Endodermal cell (in vitro differentiated cells): ENCODE data around the gene PDZK1. TPM values are rescaled to one million over a fixed set of nuclear protein-coding genes. Genes with fewer than 3 reads are reported as not detected.

Source experiments
- DNase-seq: peaks from one replicate; pipeline ENCODE4 v3.0.0-alpha.2; 2017
- H3K27ac ChIP-seq: 2 replicates; pipeline ENCODE4 v1.5.1; 2013; ENCODE audit warnings: mild to moderate bottlenecking, low read depth, low read length, moderate library complexity
- H3K27me3 ChIP-seq: 2 replicates; pipeline ENCODE4 v1.6.1; 2013; ENCODE audit warnings: mild to moderate bottlenecking, low read length, moderate library complexity; ENCODE audit not compliant: insufficient read depth, control insufficient read depth, poor library complexity, severe bottlenecking
- H3K36me3 ChIP-seq: 2 replicates; pipeline ENCODE4 v1.7.0; 2013; ENCODE audit warnings: mild to moderate bottlenecking, low read length, moderate library complexity; ENCODE audit not compliant: control insufficient read depth, insufficient read depth
- H3K4me1 ChIP-seq: one replicate; pipeline ENCODE4 v1.7.0; 2013; ENCODE audit warnings: low read length; ENCODE audit not compliant: control insufficient read depth, insufficient read depth
- H3K4me3 ChIP-seq: 2 replicates; pipeline ENCODE4 v1.5.1; 2013; ENCODE audit warnings: mild to moderate bottlenecking, low read length, moderate library complexity
- H3K9ac ChIP-seq: 2 replicates; pipeline ENCODE4 v1.6.1; 2013; ENCODE audit warnings: mild to moderate bottlenecking, low read length, moderate library complexity; ENCODE audit not compliant: poor library complexity, severe bottlenecking; ENCODE audit errors: extremely low read depth
- H3K9me3 ChIP-seq: 2 replicates; pipeline ENCODE4 v1.6.1; 2013; ENCODE audit warnings: mild to moderate bottlenecking, low read length, moderate library complexity; ENCODE audit not compliant: control insufficient read depth
- H3K27ac Mint-ChIP-seq: 2 replicates; pipeline ENCODE4 v1.8.0; 2020; ENCODE audit warnings: mixed read lengths
- H3K27me3 Mint-ChIP-seq: 2 replicates; pipeline ENCODE4 v1.8.0; 2021; ENCODE audit warnings: mild to moderate bottlenecking, mixed read lengths; ENCODE audit not compliant: insufficient read depth
- H3K36me3 Mint-ChIP-seq: 2 replicates; pipeline ENCODE4 v1.8.0; 2020; ENCODE audit warnings: low read depth, mixed read lengths
- H3K4me1 Mint-ChIP-seq: 2 replicates; pipeline ENCODE4 v1.8.0; 2020; ENCODE audit warnings: mixed read lengths
- H3K4me3 Mint-ChIP-seq: 2 replicates; pipeline ENCODE4 v1.8.0; 2020; ENCODE audit warnings: mild to moderate bottlenecking, moderate library complexity, mixed read lengths
- H3K9me3 Mint-ChIP-seq: 2 replicates; pipeline ENCODE4 v1.8.0; 2020; ENCODE audit warnings: mild to moderate bottlenecking, mixed read lengths
- CTCF ChIP-seq: fragments of 200-600 bp; sonication (generic); conservative IDR thresholded peaks from 2 replicates; pipeline ENCODE4 v1.5.0; 2021; ENCODE audit warnings: antibody characterized with exemption, mild to moderate bottlenecking
- WGBS, 2 experiments: methylation state at CpG; one replicate each; pipeline versions ENCODE4 v1.1.5 to v1.1.7; 2013; ENCODE audit warnings: missing lambda C conversion rate in 2 of 2, mixed read lengths in 1 of 2; ENCODE audit not compliant: insufficient coverage in 1 of 2, insufficient read length in 1 of 2; 5-methylcytosine and 5-hydroxymethylcytosine counted together
- total RNA-seq, 2 donors: library from RNA; stranded (reverse); fragmentation: NEBNext Ultra II Directional in 1 of 2; extraction: Animal tissue kit (Norgen Biotek cat#: 25700) in 1 of 2; gene quantifications; 2 replicates in 1 of 2; 3 replicates in 1 of 2; pipeline ENCODE4 v1.2.1, GENCODE V29; 2021

PDZK1 gene
- total RNA-seq, 2 donors from 2014 or later: 47.2 to 51.8 TPM

DNA sequence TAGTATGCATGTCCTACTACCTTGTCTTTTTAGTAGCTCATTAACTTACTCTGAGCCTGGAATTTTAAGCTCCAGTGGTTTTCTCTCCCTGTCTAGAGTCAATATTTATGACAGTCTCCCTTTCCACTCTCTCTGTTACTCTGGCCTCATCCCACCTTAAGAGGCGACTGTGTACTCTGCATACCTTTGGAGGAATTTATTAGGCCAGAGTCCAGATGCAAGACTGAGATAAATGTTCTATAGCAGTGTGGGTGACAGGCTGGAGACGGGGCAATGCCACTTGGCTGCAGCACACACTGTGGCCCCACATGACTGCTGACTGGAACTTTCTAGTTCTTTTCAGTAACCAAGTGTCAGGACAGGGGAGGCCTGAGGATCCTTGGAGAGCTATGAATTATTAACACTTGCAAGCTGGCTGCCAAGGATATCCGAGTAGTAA is 4.1 kb upstream of the PDZK1 start:
- DNase-seq: no peak
- Histone ChIP-seq H3K9me3 (no peaks in the 10 kb centered on the region), H3K4me1 (peaks cover 19% of the 10 kb centered on the region), H3K4me3 (no peak overlapping the region), H3K27me3 (no peaks in the 10 kb centered on the region), H3K36me3 (no peaks in the 10 kb centered on the region), H3K9ac (no peak overlapping the region), H3K27ac (no peak overlapping the region)
- Mint-ChIP-seq H3K4me3 (no peak overlapping the region), H3K9me3 (no peaks in the 10 kb centered on the region), H3K36me3 (no peaks in the 10 kb centered on the region), H3K4me1 (peaks cover 40% of the 10 kb centered on the region), H3K27ac (peak overlapping the region; percentile 53), H3K27me3 (no peaks in the 10 kb centered on the region)
- WGBS, 2 experiments: 98 to 100% methylated on average over 2 to 3 of the region's 3 CpGs
- no peak for TF ChIP-seq CTCF

- H3K27me3 Mint-ChIP-seq: no peaks in the 10 kb centered on the region
- Histone ChIP-seq H3K4me3 (no peak overlapping the region), H3K36me3 (no peaks in the 10 kb centered on the region), H3K9me3 (no peaks in the 10 kb centered on the region), H3K27me3 (no peaks in the 10 kb centered on the region), H3K9ac (no peak overlapping the region), H3K4me1 (peaks cover 20% of the 10 kb centered on the region), H3K27ac (no peak overlapping the region)
- no peaks in the 10 kb centered on the region for H3K9me3 Mint-ChIP-seq
- DNase-seq: no peak
- H3K27ac Mint-ChIP-seq: no peak overlapping the region
- 60 to 87% methylated on average over 1 to 4 of the region's 4 CpGs for WGBS, 2 experiments
- peaks cover 45% of the 10 kb centered on the region for H3K4me1 Mint-ChIP-seq
- no peak for TF ChIP-seq CTCF
- H3K36me3 Mint-ChIP-seq: no peaks in the 10 kb centered on the region
- H3K4me3 Mint-ChIP-seq: no peak overlapping the region
Observed at GRCh38 chr1:145710291-145711027, 3.3 kb upstream of the PDZK1 start.

DNA sequence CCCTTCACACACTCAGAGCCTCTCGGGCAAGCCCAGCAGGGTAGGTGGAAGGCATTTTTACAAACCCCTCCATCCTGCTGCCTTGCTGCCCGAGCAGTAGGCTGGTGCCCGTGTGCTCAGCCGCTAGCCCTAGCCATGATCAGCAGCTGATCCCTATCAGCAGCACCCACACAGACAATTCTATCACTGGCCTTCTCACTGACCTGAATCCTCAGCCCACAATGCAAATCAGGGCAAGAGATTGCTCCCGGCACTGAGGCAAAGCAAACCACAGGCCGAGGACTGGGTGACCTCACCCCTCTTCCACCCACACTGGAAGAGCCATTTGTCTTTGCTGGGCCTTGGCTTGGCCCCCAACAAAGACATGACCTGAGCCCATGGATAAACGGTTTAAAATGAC is 895 bp upstream of the PDZK1 start:
- no peaks in the 10 kb centered on the region for H3K27me3 ChIP-seq
- H3K9ac ChIP-seq: peak overlapping the region; percentile 9
- peak overlapping the region; percentile 55 for H3K4me3 Mint-ChIP-seq
- no peak for TF ChIP-seq CTCF
- H3K27ac Mint-ChIP-seq: peak overlapping the region; percentile 90
- no peaks in the 10 kb centered on the region for H3K9me3 Mint-ChIP-seq
- no peak overlapping the region for H3K4me3 ChIP-seq
- H3K27me3 Mint-ChIP-seq: no peaks in the 10 kb centered on the region
- no peak overlapping the region for H3K27ac ChIP-seq
- WGBS, 2 experiments: 38 to 57% methylated on average over 6 to 7 of the region's 7 CpGs
- H3K4me1 ChIP-seq: peaks cover 29% of the 10 kb centered on the region
- no peaks in the 10 kb centered on the region for H3K36me3 Mint-ChIP-seq
- peaks cover under 1% of the 10 kb centered on the region for H3K36me3 ChIP-seq
- peak; percentile 75 for DNase-seq
- no peaks in the 10 kb centered on the region for H3K9me3 ChIP-seq
- peaks cover 60% of the 10 kb centered on the region for H3K4me1 Mint-ChIP-seq
